Epithelial cell of prostate (primary cell): ENCODE measurements around the gene SELENOS.

Experiments used
- DNase-seq: peaks from one replicate; pipeline ENCODE4 v3.0.0-alpha.2; 2011; ENCODE audit warnings: low read depth, low spot score
- H3K27ac ChIP-seq: fragments of 450-650 bp; 2 replicates; pipeline ENCODE4 v1.5.1; 2017; ENCODE audit warnings: mild to moderate bottlenecking

SELENOS gene

GRCh38 chr15:101254157-101255050 lies 22.9 kb downstream of the SELENOS start:
- H3K27ac ChIP-seq: no peak overlapping the region
- DNase-seq: no peak

DNA sequence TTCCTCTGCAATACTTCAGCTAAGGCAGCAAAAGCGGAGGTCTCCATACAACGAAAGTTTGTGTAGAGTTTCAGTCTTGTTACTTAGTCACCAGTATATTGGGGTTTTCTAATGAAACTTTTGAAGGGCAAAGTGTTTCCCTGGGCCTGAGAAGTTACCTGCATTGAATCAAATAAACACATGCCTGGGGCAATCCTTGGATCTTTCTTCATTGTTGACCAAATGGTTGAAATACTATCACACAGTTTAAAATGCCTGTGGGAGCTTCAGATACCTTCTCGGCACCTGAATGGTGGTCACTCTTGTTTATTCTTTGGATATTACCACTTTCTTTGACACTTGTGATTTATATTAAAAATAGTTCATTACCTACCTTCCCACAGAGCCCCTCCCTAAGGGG lies 24.4 kb downstream of the SELENOS start:
- no peak for DNase-seq
- H3K27ac ChIP-seq: peak overlapping the region; percentile 69

GRCh38 chr15:101251830-101252820 lies 25.2 kb downstream of the SELENOS start, which contains the start of gene CHSY1:
TSS of gene CHSY1 (minus strand) at chr15:101252048. CDS start at chr15:101251456, 592 bp downstream.
- peak; percentile 39 for DNase-seq
- H3K27ac ChIP-seq: peak within 1 kb of the TSS; percentile 69

DNA sequence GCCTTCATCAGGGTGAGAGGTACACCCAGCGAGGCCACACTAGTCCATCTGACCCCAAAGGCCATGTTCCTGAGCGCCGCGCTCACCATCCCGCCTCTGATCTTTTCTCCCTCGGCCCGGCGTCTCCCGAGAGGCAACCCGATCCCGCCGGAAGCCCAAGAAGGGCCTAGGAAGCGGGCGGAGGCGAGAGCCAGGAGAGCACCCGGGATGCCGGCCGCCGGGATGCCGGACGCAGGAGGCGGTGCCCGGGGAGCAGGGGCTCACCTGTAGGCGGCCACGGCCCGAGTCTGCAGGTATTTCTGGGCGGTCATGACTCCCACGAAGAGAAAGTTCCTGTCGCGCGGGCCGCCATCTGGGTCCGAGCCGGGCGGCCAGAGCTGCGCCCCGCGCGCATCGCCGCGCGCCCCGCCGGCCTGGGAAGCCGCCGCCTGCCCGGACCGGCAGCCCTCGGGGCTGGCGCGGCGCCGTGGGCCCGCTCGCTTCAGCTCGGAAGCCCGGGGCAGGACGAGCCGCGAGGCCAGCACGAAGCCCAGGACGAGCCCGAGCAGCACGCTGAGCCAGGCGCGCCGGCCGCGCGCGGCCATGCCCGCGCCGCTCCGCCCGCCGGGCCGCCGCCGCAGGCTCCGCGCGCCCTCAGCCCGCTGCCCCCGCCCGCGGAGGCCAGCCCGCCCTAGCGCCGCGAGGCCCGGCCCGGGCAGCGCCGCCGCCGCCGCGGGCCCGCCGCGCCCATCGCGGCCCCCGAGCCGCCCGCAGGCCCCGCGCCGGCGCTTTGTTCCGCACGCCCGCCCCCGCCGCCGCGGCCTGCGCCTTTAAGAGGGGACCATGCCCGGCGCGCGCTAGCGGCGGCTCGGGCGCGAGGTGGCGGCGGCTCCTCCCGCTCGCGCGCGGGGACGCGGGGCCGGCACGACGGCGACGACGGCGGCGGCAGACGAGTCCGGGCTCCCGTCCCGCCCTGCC lies 26.1 kb downstream of the SELENOS start:
- DNase-seq: no peak
- H3K27ac ChIP-seq: peak overlapping the region; percentile 69

- H3K27ac ChIP-seq: peak overlapping the region; percentile 69
- no peak for DNase-seq
Measured at GRCh38 chr15:101250341-101250831, 26.9 kb downstream of the SELENOS start.

GRCh38 chr15:101248274-101248673 lies 29.0 kb downstream of the SELENOS start:
- DNase-seq: no peak
- H3K27ac ChIP-seq: no peak overlapping the region

GRCh38 chr15:101246824-101247745 lies 30.2 kb downstream of the SELENOS start:
- peak overlapping the region; percentile 8 for H3K27ac ChIP-seq
- DNase-seq: no peak

- no peak for DNase-seq
- H3K27ac ChIP-seq: peak overlapping the region; percentile 8
Measured at GRCh38 chr15:101246391-101246790, 30.9 kb downstream of the SELENOS start.

GRCh38 chr15:101244889-101245668 lies 32.2 kb downstream of the SELENOS start:
- no peak for DNase-seq
- H3K27ac ChIP-seq: no peak overlapping the region

DNA sequence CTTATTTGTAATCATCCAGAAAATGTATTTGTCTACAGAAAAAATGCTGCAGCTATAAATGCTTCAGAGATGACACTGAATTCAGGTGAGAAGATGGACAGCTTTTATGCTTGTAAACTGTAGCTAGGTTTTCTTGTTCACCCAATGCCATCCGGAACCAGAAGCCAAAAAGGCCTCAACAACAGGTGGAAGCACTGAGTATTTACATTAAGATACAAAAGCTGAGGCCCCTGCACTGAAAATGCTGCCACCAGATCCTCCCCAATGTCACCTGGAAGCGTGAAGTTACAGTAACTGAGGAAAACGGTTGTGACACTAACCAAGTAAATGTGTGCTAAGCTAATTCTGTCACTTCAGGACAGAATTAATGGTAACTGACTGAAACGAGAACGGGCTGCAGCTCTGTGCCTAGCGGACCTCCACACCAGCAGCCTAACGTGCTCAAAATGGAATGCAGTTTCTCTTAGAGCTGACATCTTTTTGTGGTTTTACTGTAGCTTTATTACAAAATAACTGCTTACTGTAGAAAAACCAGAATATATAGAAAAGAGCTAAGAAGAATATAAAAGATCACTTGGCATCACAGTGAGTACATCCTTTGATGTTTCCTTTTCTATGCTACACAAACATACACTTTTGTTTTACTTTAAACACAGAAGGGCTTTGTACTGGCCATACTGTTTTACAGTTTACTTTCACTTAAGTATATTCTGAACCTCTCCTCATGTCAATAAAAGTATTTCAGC lies 33.1 kb downstream of the SELENOS start:
- DNase-seq: no peak
- H3K27ac ChIP-seq: no peak overlapping the region

DNA sequence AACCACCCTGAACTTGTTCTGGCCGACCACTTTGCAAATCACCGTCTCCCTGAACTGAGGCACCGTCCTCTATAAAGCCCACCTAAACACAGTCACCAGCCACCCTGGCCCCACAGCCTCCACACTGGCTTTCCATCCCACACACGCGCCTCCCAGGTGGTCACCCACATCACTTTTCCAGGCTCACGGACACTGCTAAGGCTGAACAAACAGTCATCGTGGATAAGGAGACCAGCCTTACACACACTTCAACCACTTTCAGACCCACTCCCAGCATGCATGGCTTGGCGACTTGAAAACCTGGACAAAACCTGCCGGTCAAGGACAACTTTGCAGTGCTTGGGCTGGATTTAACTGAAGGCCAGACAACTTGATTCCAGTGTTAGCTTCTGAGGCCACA lies 33.9 kb downstream of the SELENOS start:
- peak overlapping the region; percentile 22 for H3K27ac ChIP-seq

GRCh38 chr15:101242999-101243336 lies 34.3 kb downstream of the SELENOS start:
- peak overlapping the region; percentile 22 for H3K27ac ChIP-seq
- no peak for DNase-seq

More for the DNA sequence above, 33.9 kb downstream of the SELENOS start:
- no peak for DNase-seq

GRCh38 chr15:101242160-101242998 lies 34.9 kb downstream of the SELENOS start:
- peak overlapping the region; percentile 22 for H3K27ac ChIP-seq
- no peak for DNase-seq

DNA sequence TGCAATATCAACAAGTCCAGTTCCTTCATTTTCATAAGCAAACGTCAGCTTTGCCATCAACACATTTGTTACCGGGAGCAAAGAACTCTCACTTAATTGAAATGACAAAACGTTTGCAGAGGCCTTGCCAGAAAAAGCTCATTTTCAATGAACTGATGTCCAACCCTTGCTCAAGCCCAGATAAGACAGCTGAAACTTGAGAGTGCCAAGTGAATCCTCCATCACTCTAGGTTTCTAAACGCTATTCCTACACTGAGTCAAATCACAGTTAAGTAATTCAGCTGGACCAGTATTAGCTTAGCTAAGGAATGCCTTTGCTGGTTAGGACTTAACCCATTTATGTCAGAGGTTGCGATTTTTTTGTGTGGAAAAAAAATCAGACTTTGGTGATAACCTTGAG lies 36.9 kb downstream of the SELENOS start:
- no peak for DNase-seq
- H3K27ac ChIP-seq: no peak overlapping the region

DNA sequence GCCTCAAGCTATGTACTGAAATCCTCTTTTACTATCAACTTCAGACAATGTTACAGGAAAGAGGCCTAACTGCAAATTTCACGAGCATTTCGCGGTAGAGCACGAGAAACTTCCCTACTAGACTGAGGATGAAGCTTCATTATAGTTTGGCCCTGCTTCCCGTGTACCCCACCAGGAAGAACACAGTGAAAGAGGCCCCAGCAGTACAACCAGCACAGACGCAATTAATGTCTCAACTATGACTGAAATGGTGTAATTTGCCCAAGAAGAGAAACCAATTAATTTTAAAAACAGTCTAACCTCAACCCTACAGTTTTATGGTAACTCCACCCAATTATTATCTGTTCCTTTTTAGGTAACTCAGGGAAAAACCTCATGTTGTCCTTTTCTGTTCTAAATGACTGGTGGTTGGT lies 37.6 kb downstream of the SELENOS start:
- H3K27ac ChIP-seq: no peak overlapping the region
- DNase-seq: no peak

- H3K27ac ChIP-seq: no peak overlapping the region
- DNase-seq: no peak
Measured at GRCh38 chr15:101237251-101237650, 40.0 kb downstream of the SELENOS start.
